Panc1 (cell line): ENCODE data around the gene OTOGL.

ENCODE experiments used
- CTCF ChIP-seq: fragments of 450-650 bp; IDR thresholded peaks from 2 replicates; pipeline ENCODE4 v1.5.1; 2017; ENCODE audit warnings: mild to moderate bottlenecking
- POLR2AphosphoS5 ChIP-seq: IDR thresholded peaks from 2 replicates; pipeline ENCODE4 v1.6.1; 2012; ENCODE audit warnings: mild to moderate bottlenecking, low read depth, low read length, moderate library complexity
- SIN3A ChIP-seq: IDR thresholded peaks from 2 replicates; pipeline ENCODE4 v1.6.1; 2012; ENCODE audit warnings: low read depth, mild to moderate bottlenecking, low read length, moderate library complexity, borderline replicate concordance; ENCODE audit not compliant: insufficient read depth
- TF ChIP-seq, protein P1 (sequence below), 2 experiments: IDR thresholded peaks; 2 replicates each; pipeline ENCODE4 v1.6.1; 2011 to 2012; ENCODE audit warnings: low read depth in 2 of 2, control low read depth in 1 of 2, low read length in 1 of 2, mild to moderate bottlenecking in 1 of 2, moderate library complexity in 1 of 2; ENCODE audit not compliant: insufficient read depth in 1 of 2

DNA sequence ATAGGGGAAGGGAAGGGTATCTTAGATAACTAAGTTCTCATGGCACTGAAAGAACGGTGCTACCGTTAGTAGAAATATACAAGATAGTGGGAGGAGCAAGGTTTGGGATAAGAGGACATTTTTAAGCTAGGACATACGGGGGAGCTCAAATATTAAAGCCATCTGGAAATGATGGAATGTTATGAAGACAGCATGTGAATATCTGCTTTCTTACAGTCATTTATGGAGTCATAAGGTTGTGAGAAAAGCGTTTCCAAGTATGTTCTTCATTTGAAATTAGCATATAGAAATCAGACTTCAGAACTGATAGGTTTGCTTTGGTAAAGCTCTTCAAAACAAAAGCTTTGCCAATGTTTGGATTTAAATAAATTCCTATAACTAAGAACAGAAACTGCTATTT is 62.3 kb downstream of the OTOGL start:
- no peak for TF ChIP-seq CTCF
- TF ChIP-seq, protein P1, sequence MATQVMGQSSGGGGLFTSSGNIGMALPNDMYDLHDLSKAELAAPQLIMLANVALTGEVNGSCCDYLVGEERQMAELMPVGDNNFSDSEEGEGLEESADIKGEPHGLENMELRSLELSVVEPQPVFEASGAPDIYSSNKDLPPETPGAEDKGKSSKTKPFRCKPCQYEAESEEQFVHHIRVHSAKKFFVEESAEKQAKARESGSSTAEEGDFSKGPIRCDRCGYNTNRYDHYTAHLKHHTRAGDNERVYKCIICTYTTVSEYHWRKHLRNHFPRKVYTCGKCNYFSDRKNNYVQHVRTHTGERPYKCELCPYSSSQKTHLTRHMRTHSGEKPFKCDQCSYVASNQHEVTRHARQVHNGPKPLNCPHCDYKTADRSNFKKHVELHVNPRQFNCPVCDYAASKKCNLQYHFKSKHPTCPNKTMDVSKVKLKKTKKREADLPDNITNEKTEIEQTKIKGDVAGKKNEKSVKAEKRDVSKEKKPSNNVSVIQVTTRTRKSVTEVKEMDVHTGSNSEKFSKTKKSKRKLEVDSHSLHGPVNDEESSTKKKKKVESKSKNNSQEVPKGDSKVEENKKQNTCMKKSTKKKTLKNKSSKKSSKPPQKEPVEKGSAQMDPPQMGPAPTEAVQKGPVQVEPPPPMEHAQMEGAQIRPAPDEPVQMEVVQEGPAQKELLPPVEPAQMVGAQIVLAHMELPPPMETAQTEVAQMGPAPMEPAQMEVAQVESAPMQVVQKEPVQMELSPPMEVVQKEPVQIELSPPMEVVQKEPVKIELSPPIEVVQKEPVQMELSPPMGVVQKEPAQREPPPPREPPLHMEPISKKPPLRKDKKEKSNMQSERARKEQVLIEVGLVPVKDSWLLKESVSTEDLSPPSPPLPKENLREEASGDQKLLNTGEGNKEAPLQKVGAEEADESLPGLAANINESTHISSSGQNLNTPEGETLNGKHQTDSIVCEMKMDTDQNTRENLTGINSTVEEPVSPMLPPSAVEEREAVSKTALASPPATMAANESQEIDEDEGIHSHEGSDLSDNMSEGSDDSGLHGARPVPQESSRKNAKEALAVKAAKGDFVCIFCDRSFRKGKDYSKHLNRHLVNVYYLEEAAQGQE (IDR thresholded peaks at IDR 0.05; ENCODE audit: insufficient read depth in 1 of 2, low read depth in 2 of 2, low read length in 1 of 2) = no peak
- TF ChIP-seq SIN3A = no peak
- no peak for TF ChIP-seq POLR2AphosphoS5
